ENCODE results near the gene TEDC1. TPM values are rescaled to one million over a fixed set of nuclear protein-coding genes. Genes with fewer than 3 reads are reported as not detected.

Gene TEDC1
- total and polyA plus RNA-seq, 5 donors, result 5.2 to 6.9 (median 5.9) TPM

DNA sequence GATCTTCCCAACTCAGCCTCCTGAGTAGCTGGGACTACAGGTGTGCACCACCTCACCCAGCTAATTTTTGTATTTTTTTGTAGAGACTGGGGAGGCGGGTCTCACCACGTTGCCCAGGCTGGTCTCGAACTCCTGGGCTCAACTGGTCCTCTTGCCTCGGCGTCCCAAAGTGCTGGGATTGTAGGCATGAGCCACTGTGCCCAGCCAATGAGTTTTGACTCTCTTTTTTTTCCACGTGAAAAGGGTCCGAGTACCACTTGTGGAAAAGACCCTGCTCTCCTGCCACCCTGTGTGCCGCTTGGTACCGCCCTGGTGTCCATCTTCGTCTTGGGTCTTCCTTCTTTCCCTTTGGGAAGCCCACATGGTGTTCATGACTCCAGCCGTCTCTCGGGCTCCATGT lies 17.6 kb downstream of the TEDC1 start:
- intact Hi-C loops (cut with DNase I), result no loop called here
- Histone ChIP-seq H3K27me3 (ENCODE audit: control insufficient read depth, insufficient read depth) (no peaks in the 10 kb centered on the region), H3K4me1 (ENCODE audit: control insufficient read depth, insufficient read depth, low read length) (no peaks in the 10 kb centered on the region), H3K27ac (ENCODE audit: low read length) (no peak overlapping the region), H3K4me3 (ENCODE audit: low read length) (no peak overlapping the region), H3K9me3 (ENCODE audit: control insufficient read depth, low read length) (no peaks in the 10 kb centered on the region)
- WGBS, result 89% methylated on average over 12 of the region's 12 CpGs
- no peak for DNase-seq
- ATAC-seq, result no peak

DNA sequence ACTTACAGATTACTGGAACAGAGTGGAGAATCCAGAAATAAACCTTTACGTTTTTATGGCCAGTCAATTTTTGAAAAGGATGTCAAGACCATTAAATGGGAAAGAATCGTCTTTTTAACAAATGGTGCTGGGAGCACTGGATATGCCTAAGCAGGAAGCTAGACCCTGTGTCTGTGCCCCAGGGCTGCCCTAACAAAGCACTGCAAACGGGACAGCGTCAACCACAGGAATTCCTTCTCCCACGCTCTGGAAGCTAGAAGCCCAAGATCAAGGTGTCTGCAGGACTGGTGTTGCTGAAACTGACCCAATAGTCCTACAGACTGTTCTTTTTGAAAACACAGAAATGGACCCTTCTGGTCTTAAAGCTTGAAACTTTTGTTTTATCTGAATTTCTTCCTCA lies 26.1 kb downstream of the TEDC1 start:
- Histone ChIP-seq H3K27me3 (ENCODE audit: control insufficient read depth, insufficient read depth) (no peaks in the 10 kb centered on the region), H3K27ac (ENCODE audit: low read length) (no peak overlapping the region), H3K4me1 (ENCODE audit: control insufficient read depth, insufficient read depth, low read length) (no peaks in the 10 kb centered on the region), H3K9me3 (ENCODE audit: control insufficient read depth, low read length) (no peaks in the 10 kb centered on the region), H3K4me3 (ENCODE audit: low read length) (no peak overlapping the region)
- intact Hi-C loops (cut with DNase I), result no loop called here
- no peak for ATAC-seq
- no peak for DNase-seq
- 33% methylated on average over 5 of the region's 5 CpGs for WGBS

- no peak for ATAC-seq
- peak in 1 of 3 donors; percentile 5 for DNase-seq
- Histone ChIP-seq H3K27me3 (ENCODE audit: control insufficient read depth, insufficient read depth) (no peaks in the 10 kb centered on the region), H3K4me3 (ENCODE audit: low read length) (no peak overlapping the region), H3K9me3 (ENCODE audit: control insufficient read depth, low read length) (no peaks in the 10 kb centered on the region), H3K4me1 (ENCODE audit: control insufficient read depth, insufficient read depth, low read length) (no peaks in the 10 kb centered on the region), H3K27ac (ENCODE audit: low read length) (no peak overlapping the region)
- intact Hi-C loops (cut with DNase I), result loop anchor here in 1 of 4 donors (10.0 kb wide), 1 partner anchor 145 kb away; no protein-coding TSS in a partner anchor
- 66% methylated on average over 14 of the region's 14 CpGs for WGBS
Observed at GRCh38 chr14:105519946-105520698, 29.1 kb downstream of the TEDC1 start.

DNA sequence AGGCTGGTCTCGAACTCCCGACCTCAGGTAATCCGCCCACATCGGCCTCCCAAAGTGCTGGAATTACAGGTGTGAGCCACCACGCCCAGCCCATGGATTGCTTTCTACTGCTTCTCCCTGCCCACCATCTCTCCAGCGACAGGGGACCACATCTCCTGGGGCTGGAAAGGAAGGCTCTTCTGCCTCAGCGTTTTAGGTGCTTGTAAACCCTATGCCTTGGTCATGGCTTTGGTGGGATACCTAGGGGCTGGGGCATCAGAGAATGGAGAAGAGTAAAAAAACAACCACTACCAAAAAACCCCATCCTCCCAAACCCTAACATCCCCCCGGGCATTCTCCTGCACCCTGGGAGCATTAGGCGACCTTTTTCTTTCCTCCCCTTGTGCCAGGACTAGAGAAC lies 34.3 kb downstream of the TEDC1 start:
- Histone ChIP-seq H3K27ac (ENCODE audit: low read length) (no peak overlapping the region), H3K4me1 (ENCODE audit: control insufficient read depth, insufficient read depth, low read length) (no peaks in the 10 kb centered on the region), H3K27me3 (ENCODE audit: control insufficient read depth, insufficient read depth) (no peaks in the 10 kb centered on the region), H3K9me3 (ENCODE audit: control insufficient read depth, low read length) (no peaks in the 10 kb centered on the region), H3K4me3 (ENCODE audit: low read length) (no peak overlapping the region)
- DNase-seq (no peak), ATAC-seq (no peak)
- WGBS, result 91% methylated on average over 9 of the region's 9 CpGs
- intact Hi-C loops (cut with DNase I), result loop anchor here in 1 of 4 donors (10.0 kb wide), 1 partner anchor 151 kb away; no protein-coding TSS in a partner anchor

DNA sequence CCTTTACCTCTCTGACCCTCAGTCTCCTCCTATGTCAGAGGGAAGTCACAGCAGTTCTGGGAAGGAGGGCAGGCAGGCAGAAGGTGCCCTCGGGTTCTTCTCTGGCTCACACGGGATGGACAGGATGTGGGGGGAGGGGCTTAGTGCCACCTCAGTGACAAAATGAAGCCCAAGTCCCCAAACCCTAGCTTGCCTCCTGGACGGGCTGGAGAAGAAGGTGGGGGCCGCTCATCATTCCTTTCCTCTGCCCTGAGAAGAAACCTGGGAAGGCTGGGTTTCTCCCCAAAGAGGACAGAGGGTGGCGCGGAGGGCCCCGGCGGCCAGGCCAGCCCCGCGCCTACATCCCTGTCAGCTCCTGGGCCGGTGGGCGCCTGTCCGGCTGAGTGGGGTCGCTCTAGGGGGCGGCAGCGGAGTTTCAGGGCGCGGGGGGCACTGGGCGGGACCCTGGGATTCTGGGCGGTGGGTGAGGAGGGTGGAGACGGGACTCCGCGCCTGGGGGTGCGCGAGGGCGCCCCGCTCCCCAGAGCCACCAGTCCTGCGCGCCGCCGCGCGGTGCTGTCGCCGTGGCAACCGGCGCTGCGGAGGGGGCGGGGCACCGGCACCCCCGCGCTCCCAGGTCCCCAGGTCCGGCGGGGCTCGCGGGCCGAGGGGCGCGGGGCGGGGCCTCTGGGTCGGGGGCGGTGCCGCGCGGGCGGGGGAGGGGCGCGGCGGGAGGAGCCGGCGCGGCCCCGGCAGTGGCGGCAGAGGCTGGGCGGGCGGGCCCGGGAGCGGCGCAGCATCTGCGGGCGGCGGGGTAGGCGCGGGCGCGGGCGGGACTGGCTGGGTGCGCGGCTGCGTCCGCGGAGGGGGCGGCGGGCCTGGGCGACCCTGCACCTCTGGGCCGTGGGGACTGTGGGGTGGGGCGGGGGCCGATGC lies 35.1 kb downstream of the TEDC1 start, which contains the start of gene TMEM121:
Gene TMEM121 (plus strand): TSS at position 723 of the 915 bp plus-strand sequence. CDS start 2,252 bp downstream, outside the sequence.
- no peaks in the 10 kb centered on the region for H3K9me3 ChIP-seq (ENCODE audit: control insufficient read depth, low read length)
- DNase-seq (peak in 2 of 3 donors; percentile 73 to 74), ATAC-seq (peak; percentile 3 to 6)
- no peaks in the 10 kb centered on the region for H3K4me1 ChIP-seq (ENCODE audit: control insufficient read depth, insufficient read depth, low read length)
- 1% methylated on average over 88 of the region's 88 CpGs for WGBS
- H3K27me3 ChIP-seq (ENCODE audit: control insufficient read depth, insufficient read depth), result no peaks in the 10 kb centered on the region
- peak within 1 kb of the TSS; percentile 62 for H3K4me3 ChIP-seq (ENCODE audit: low read length)
- H3K27ac ChIP-seq (ENCODE audit: low read length), result no peak within 1 kb of the TSS
- intact Hi-C loops (cut with DNase I), result loop anchor here in 1 of 4 donors (10.0 kb wide), 1 partner anchor 151 kb away; no protein-coding TSS in a partner anchor

DNA sequence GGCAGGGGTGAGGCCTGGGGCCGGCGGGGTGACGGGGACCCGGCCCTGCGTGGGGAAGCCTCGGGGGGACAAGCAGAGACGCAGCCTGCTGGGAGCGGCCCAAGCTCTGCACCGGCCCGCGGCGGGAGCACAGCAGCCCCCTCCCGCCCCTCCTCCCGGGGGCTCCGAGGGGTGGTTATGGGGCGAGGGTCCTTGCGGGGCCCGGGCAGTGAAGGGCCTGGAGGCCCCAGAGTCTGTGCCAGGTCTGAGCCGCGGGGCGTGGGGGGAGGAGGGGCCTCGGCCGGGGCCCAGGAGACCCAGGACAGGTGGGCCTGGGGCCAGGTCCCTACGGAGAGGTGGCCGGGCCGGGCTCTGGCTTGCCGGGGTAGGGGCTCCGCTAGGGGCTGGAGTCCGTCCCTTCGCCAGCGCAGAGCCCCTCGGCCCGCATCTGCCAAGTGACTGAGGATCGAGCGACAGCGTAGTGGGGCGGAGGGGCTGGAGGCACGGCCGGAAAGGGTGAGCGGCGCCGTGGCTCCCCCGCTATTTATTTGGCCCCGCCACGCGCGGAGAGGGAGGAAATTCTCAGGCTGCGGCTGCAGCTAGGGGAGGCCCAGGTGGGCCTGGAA lies 35.8 kb downstream of the TEDC1 start:
- Histone ChIP-seq H3K4me3 (ENCODE audit: low read length) (peak overlapping the region; percentile 62), H3K27me3 (ENCODE audit: control insufficient read depth, insufficient read depth) (no peaks in the 10 kb centered on the region), H3K27ac (ENCODE audit: low read length) (no peak overlapping the region), H3K9me3 (ENCODE audit: control insufficient read depth, low read length) (no peaks in the 10 kb centered on the region), H3K4me1 (ENCODE audit: control insufficient read depth, insufficient read depth, low read length) (no peaks in the 10 kb centered on the region)
- peak in 2 of 3 donors; percentile 74 to 76 for DNase-seq
- intact Hi-C loops (cut with DNase I), result loop anchor here in 1 of 4 donors (10.0 kb wide), 1 partner anchor 152 kb away; no protein-coding TSS in a partner anchor
- WGBS, result 1% methylated on average over 48 of the region's 48 CpGs
- peak; percentile 1 to 2 for ATAC-seq

DNA sequence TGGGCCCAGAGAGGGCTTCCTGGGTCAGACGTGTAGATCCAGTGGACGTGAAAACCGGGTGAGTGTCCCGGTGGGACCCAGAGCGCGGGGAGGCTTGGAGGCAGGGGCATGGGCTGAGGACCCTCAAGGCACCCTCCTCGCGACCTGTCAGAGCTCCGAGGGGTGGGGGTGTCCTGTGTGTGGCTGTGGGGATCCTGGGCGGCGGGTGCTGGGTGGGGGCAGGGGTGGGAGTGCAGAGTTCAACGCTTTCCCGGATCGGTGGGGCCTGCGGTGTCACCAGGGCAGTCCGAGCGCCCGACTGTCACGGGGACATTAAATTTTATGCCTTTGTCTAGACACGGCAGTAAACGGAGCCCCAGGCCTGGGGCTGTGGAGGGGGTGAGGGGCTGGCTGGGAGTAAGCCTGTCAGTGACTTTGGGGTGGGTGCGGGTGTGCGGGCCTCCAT lies 36.4 kb downstream of the TEDC1 start:
- Histone ChIP-seq H3K27ac (ENCODE audit: low read length) (no peak overlapping the region), H3K4me3 (ENCODE audit: low read length) (peak overlapping the region; percentile 62), H3K9me3 (ENCODE audit: control insufficient read depth, low read length) (no peaks in the 10 kb centered on the region), H3K27me3 (ENCODE audit: control insufficient read depth, insufficient read depth) (no peaks in the 10 kb centered on the region), H3K4me1 (ENCODE audit: control insufficient read depth, insufficient read depth, low read length) (no peaks in the 10 kb centered on the region)
- WGBS, result 21% methylated on average over 23 of the region's 23 CpGs
- intact Hi-C loops (cut with DNase I), result loop anchor here in 1 of 4 donors (10.0 kb wide), 1 partner anchor 153 kb away; no protein-coding TSS in a partner anchor
- ATAC-seq (peak in 1 of 2 donors; percentile 4), DNase-seq (no peak)

- H3K27me3 ChIP-seq (ENCODE audit: control insufficient read depth, insufficient read depth), result no peaks in the 10 kb centered on the region
- WGBS, result 6% methylated on average over 67 of the region's 67 CpGs
- H3K4me1 ChIP-seq (ENCODE audit: control insufficient read depth, insufficient read depth, low read length), result no peaks in the 10 kb centered on the region
- DNase-seq (peak; percentile 81 to 95 (median 93)), ATAC-seq (peak; percentile 71 to 72)
- no peak overlapping the region for H3K27ac ChIP-seq (ENCODE audit: low read length)
- intact Hi-C loops (cut with DNase I), result loop anchor here in 2 of 4 donors (2.0 to 10.0 kb wide), 2 partner anchors 153 to 157 kb away; no protein-coding TSS in a partner anchor
- no peaks in the 10 kb centered on the region for H3K9me3 ChIP-seq (ENCODE audit: control insufficient read depth, low read length)
- H3K4me3 ChIP-seq (ENCODE audit: low read length), result peak overlapping the region; percentile 52
Observed at GRCh38 chr14:105527826-105528585, 37.0 kb downstream of the TEDC1 start.

DNA sequence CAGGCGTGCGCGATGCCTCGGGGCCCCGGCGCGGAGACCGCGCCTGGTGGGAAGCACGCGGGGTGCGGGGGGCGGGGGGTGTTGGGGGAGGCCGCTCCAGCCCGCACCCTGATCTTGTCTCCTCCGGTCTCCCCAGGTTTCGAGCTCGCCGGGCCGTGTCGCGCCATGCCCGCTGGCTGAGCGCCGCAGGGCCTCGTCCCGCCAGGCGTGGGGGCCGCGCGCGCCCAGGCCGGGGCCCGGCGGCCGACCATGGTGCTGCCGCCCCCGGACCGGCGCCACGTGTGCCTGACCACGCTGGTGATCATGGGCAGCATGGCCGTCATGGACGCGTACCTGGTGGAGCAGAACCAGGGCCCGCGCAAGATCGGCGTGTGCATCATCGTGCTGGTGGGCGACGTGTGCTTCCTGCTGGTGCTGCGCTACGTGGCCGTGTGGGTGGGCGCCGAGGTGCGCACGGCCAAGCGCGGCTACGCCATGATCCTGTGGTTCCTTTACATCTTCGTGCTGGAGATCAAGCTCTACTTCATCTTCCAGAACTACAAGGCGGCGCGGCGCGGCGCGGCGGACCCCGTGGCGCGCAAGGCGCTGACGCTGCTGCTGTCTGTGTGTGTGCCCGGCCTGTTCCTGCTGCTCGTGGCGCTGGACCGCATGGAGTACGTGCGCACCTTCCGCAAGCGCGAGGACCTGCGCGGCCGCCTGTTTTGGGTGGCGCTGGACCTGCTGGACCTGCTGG lies 37.7 kb downstream of the TEDC1 start:
- H3K9me3 ChIP-seq (ENCODE audit: control insufficient read depth, low read length), result no peaks in the 10 kb centered on the region
- no peak overlapping the region for H3K27ac ChIP-seq (ENCODE audit: low read length)
- ATAC-seq, result peak in 1 of 2 donors; percentile 0
- WGBS, result 17% methylated on average over 89 of the region's 89 CpGs
- peak in 2 of 3 donors; percentile 23 to 71 for DNase-seq
- intact Hi-C loops (cut with DNase I), result loop anchor here in 2 of 4 donors (2.0 to 10.0 kb wide), 2 partner anchors 154 to 158 kb away; no protein-coding TSS in a partner anchor
- H3K4me3 ChIP-seq (ENCODE audit: low read length), result peak overlapping the region; percentile 52
- H3K27me3 ChIP-seq (ENCODE audit: control insufficient read depth, insufficient read depth), result no peaks in the 10 kb centered on the region
- H3K4me1 ChIP-seq (ENCODE audit: control insufficient read depth, insufficient read depth, low read length), result no peaks in the 10 kb centered on the region

All from right cardiac atrium (tissue), 5 donors.